OCI-LY1 (cell line): ENCODE results near the gene CLDN5.

Experiments
- CTCF ChIP-seq: fragments of 200-600 bp; sonication (generic), shearing (Covaris generic); IDR thresholded peaks from 2 replicates; pipeline ENCODE4 v1.5.1; 2017; ENCODE audit warnings: mild to moderate bottlenecking, antibody characterized with exemption, low read length, moderate library complexity, mixed read lengths
- EZH2 ChIP-seq: fragments of 200-600 bp; sonication (generic), shearing (Covaris generic); IDR thresholded peaks from 2 replicates; pipeline ENCODE4 v1.8.0; 2017; ENCODE audit warnings: borderline replicate concordance, mixed run types, mild to moderate bottlenecking, antibody characterized with exemption, low read length, moderate library complexity, mixed read lengths

DNA sequence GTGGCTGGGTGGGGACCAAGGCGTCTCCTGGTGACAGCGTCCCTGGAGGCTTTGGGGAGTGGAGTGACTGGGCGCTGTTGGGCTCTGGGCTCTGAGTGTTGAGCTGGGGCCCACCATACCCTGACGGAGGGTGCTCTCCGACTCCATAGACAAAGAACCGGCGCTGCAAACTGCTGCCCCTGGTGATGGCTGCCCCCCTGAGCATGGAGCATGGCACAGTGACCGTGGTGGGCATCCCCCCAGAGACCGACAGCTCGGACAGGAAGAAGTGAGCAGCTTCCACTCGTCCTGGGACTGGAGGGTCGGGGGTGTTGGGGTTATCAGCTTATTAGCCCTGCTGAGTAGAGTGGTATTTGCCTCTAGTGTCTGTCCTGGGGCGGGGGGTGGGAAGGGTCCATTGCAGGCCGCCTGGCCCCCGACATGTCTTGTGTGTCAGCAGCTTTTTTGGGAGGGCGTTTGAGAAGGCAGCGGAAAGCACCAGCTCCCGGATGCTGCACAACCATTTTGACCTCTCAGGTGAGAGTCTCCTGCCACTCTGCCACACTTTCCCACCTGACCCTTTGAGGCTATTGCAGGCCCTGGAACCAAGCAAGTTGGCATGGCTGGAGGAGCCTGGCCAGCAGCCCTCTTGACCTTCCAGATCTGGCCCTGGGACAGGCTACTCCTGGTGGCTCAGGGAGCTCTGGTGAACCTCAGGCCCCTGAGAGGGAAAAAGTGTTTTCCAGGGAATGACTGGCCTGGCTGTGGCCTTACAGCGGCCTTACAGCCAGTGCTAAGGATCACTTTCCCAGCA lies 7.6 kb downstream of the CLDN5 start:
- TF ChIP-seq CTCF (no peak), EZH2 (no peak)
